ENCODE data around the gene HLA-C. TPM values are rescaled to one million over a fixed set of nuclear protein-coding genes. Genes with fewer than 3 reads are reported as not detected.
"Not testable (repeated sequence)": the region's sequence is repeated elsewhere in the genome, so short reads cannot be mapped to it uniquely, and the experiment has no call there.

The HLA-C gene
- polyA plus RNA-seq, 1 experiment, result 245 TPM

- H3K4me3 ChIP-seq (ENCODE audit: low read depth, low read length), result no peak overlapping the region
- ChIA-PET CTCF (no interaction called here), POLR2A (no interaction called here)
- DNase-seq (ENCODE audit: low read depth, low spot score), result no peak
- peaks cover 21% of the 10 kb centered on the region for H3K27me3 ChIP-seq (ENCODE audit: control insufficient read depth, insufficient read depth, low read length)
- H3K9me3 ChIP-seq (ENCODE audit: control insufficient read depth, insufficient read depth, low read length), result no peaks in the 10 kb centered on the region
- H3K27ac ChIP-seq (ENCODE audit: low read depth, low read length), result no peak overlapping the region
- no peak for TF ChIP-seq CTCF (IDR thresholded peaks at IDR 0.05; ENCODE audit: low read depth, low read length)
These were observed 32.0 kb downstream of the HLA-C start for GRCh38 chr6:31239854-31240253.

DNA sequence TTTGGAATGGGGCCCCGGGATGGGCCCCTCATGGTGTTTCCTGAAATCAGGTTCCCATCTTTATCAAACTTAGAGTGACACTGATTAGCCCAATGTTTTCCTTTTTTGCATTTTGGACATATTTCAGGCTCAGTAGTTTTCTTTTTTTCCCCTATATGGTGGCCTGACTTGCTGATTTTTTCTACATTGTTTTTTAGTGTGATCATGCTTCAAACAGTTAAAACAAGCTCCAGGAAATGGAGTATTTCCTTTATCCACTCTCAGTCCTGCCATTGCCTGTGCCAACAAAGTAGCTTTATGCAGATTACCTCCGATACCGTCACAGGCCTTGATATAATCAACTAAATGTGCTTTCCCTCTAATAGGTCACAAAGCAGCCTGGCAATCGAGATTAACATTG lies 37.8 kb downstream of the HLA-C start:
- H3K4me3 ChIP-seq (ENCODE audit: low read depth, low read length); H3K9me3 ChIP-seq (ENCODE audit: control insufficient read depth, insufficient read depth, low read length); POLR2A ChIA-PET; H3K27ac ChIP-seq (ENCODE audit: low read depth, low read length); DNase-seq (ENCODE audit: low read depth, low spot score): not testable (repeated sequence)
- peaks cover 37% of the 10 kb centered on the region for H3K27me3 ChIP-seq (ENCODE audit: control insufficient read depth, insufficient read depth, low read length)
- CTCF ChIA-PET, result interaction anchor here (0.9 kb wide), 1 partner anchor 133 kb away, joined by 3 read pairs; no protein-coding TSS in a partner anchor

- H3K9me3 ChIP-seq (ENCODE audit: control insufficient read depth, insufficient read depth, low read length), result no peaks in the 10 kb centered on the region
- no peak overlapping the region for H3K4me3 ChIP-seq (ENCODE audit: low read depth, low read length)
- ChIA-PET POLR2A (no interaction called here), CTCF (no interaction called here)
- DNase-seq (ENCODE audit: low read depth, low spot score), result no peak
- H3K27me3 ChIP-seq (ENCODE audit: control insufficient read depth, insufficient read depth, low read length), result peaks cover 22% of the 10 kb centered on the region
- H3K27ac ChIP-seq (ENCODE audit: low read depth, low read length), result no peak overlapping the region
- no peak for TF ChIP-seq CTCF (IDR thresholded peaks at IDR 0.05; ENCODE audit: low read depth, low read length)
These were observed 43.4 kb downstream of the HLA-C start for GRCh38 chr6:31228476-31228875.

- Histone ChIP-seq H3K27me3 (ENCODE audit: control insufficient read depth, insufficient read depth, low read length) (peaks cover 24% of the 10 kb centered on the region), H3K4me3 (ENCODE audit: low read depth, low read length) (no peak overlapping the region), H3K9me3 (ENCODE audit: control insufficient read depth, insufficient read depth, low read length) (no peaks in the 10 kb centered on the region), H3K27ac (ENCODE audit: low read depth, low read length) (no peak overlapping the region)
- ChIA-PET POLR2A (no interaction called here), CTCF (no interaction called here)
- TF ChIP-seq CTCF (IDR thresholded peaks at IDR 0.05; ENCODE audit: low read depth, low read length), result no peak
- DNase-seq (ENCODE audit: low read depth, low spot score), result no peak
These were observed 44.7 kb downstream of the HLA-C start for GRCh38 chr6:31227143-31227542.

DNA sequence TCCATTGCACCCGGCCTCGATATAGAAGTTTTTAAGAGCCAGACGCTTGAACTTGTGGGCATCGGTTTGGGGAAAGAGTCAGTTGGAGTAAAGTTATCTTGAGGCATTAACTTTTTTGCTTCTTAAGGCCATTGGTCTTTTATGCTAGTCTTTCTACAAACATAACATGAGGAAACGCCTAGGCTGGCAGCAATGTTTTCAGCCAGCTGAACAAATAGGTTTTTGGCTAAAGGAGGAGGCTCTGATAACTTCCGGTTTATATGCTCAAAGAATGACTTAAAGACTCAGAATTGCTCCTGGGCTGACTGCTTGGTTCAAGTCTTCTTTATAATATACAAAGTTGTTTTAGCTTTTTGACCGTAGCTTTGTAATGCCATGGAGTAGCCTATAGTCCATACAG lies 46.2 kb downstream of the HLA-C start:
- DNase-seq (ENCODE audit: low read depth, low spot score), result no peak
- H3K27me3 ChIP-seq (ENCODE audit: control insufficient read depth, insufficient read depth, low read length), result peaks cover 15% of the 10 kb centered on the region
- no peak overlapping the region for H3K27ac ChIP-seq (ENCODE audit: low read depth, low read length)
- no peak for TF ChIP-seq CTCF (IDR thresholded peaks at IDR 0.05; ENCODE audit: low read depth, low read length)
- CTCF ChIA-PET, result no interaction called here
- H3K9me3 ChIP-seq (ENCODE audit: control insufficient read depth, insufficient read depth, low read length), result no peaks in the 10 kb centered on the region
- no peak overlapping the region for H3K4me3 ChIP-seq (ENCODE audit: low read depth, low read length)
- POLR2A ChIA-PET, result interaction anchor here (0.6 kb wide), 1 partner anchor 437 kb away, joined by 6 read pairs; no protein-coding TSS in a partner anchor

- ChIA-PET POLR2A (no interaction called here), CTCF (no interaction called here)
- TF ChIP-seq CTCF (IDR thresholded peaks at IDR 0.05; ENCODE audit: low read depth, low read length), result no peak
These were observed 49.4 kb downstream of the HLA-C start for GRCh38 chr6:31222496-31222895.

More at GRCh38 chr6:31222496-31222895, 49.4 kb downstream of the HLA-C start:
- DNase-seq (ENCODE audit: low read depth, low spot score), result no peak
- Histone ChIP-seq H3K27me3 (ENCODE audit: control insufficient read depth, insufficient read depth, low read length) (peaks cover 9% of the 10 kb centered on the region), H3K27ac (ENCODE audit: low read depth, low read length) (no peak overlapping the region), H3K4me3 (ENCODE audit: low read depth, low read length) (no peak overlapping the region), H3K9me3 (ENCODE audit: control insufficient read depth, insufficient read depth, low read length) (no peaks in the 10 kb centered on the region)
